T1000 (cell line): ENCODE results near the gene NF2.

Experiments used
- DNase-seq: peaks from one replicate; lab custom pipeline; 2025; ENCODE audit warnings: mixed read lengths; lab: John Stamatoyannopoulos, UW

NF2 gene

GRCh38 chr22:29702000-29702930 is 98.8 kb downstream of the NF2 start:
- no peak for DNase-seq

- DNase-seq: no peak
Observed at GRCh38 chr22:29702931-29703501, 99.6 kb downstream of the NF2 start.

- no peak for DNase-seq
Observed at GRCh38 chr22:29703569-29704195, 100.2 kb downstream of the NF2 start.

- DNase-seq: peak; percentile 18
Observed at GRCh38 chr22:29704528-29705285, 101.3 kb downstream of the NF2 start.

GRCh38 chr22:29705651-29706050 is 102.2 kb downstream of the NF2 start:
- no peak for DNase-seq

GRCh38 chr22:29706486-29706885 is 103.1 kb downstream of the NF2 start:
- DNase-seq: no peak

GRCh38 chr22:29707010-29707409 is 103.6 kb downstream of the NF2 start:
- DNase-seq: no peak

- no peak for DNase-seq
Observed at GRCh38 chr22:29707471-29707870, 104.0 kb downstream of the NF2 start.

- no peak for DNase-seq
Observed at GRCh38 chr22:29710193-29710592, 106.8 kb downstream of the NF2 start.

GRCh38 chr22:29710922-29711593 is 107.6 kb downstream of the NF2 start:
- DNase-seq: no peak

GRCh38 chr22:29712119-29712518 is 108.7 kb downstream of the NF2 start:
- DNase-seq: no peak

- DNase-seq: no peak
Observed at GRCh38 chr22:29713156-29713727, 109.8 kb downstream of the NF2 start.

- DNase-seq: no peak
Observed at GRCh38 chr22:29715240-29715639, 111.8 kb downstream of the NF2 start.

GRCh38 chr22:29715705-29716104 is 112.3 kb downstream of the NF2 start:
- no peak for DNase-seq

- DNase-seq: peak; percentile 38
Observed at GRCh38 chr22:29716814-29717545, 113.5 kb downstream of the NF2 start.

GRCh38 chr22:29717789-29718188 is 114.4 kb downstream of the NF2 start:
- DNase-seq: no peak

GRCh38 chr22:29718949-29719898 is 115.8 kb downstream of the NF2 start:
- no peak for DNase-seq

GRCh38 chr22:29719899-29720645 is 116.6 kb downstream of the NF2 start, which contains the start of gene CABP7:
TSS of gene CABP7 (plus strand) at chr22:29720003. CDS start at chr22:29720425, 422 bp downstream.
- DNase-seq: no peak
